Brain microvascular endothelial cell (primary cell): Measurements from ENCODE around the gene BMPER.

Source experiments
- DNase-seq: peaks from one replicate; pipeline ENCODE4 v3.0.0-alpha.2; 2020
- H3K27ac ChIP-seq: fragments of 250-450 bp; sonication (Bioruptor Pico); 2 replicates; pipeline ENCODE4 v1.5.1; 2020; ENCODE audit warnings: mild to moderate bottlenecking, moderate library complexity
- H3K27me3 ChIP-seq: fragments of 250-450 bp; sonication (Bioruptor Pico); replicated peaks from 2 replicates; pipeline ENCODE4 v1.5.1; 2020; ENCODE audit warnings: mild to moderate bottlenecking
- H3K36me3 ChIP-seq: fragments of 250-450 bp; sonication (Bioruptor Pico); replicated peaks from 2 replicates; pipeline ENCODE4 v1.5.1; 2020; ENCODE audit warnings: mild to moderate bottlenecking
- H3K4me3 ChIP-seq: 2 replicates; pipeline ENCODE4 v1.5.1; 2011; ENCODE audit warnings: low read depth, mild to moderate bottlenecking, control low read depth, low read length, moderate library complexity
- in situ Hi-C: cut with HindIII; loops from 2 replicates; pipeline ENCODE4 v1.10.0; 2017; ENCODE audit warnings: low sequenced_read_pairs, low pct_ligation_motif_present
- TF ChIP-seq, protein P1 (sequence below): IDR thresholded peaks from 2 replicates; pipeline ENCODE4 v1.5.1; 2011; ENCODE audit warnings: low read depth, mild to moderate bottlenecking, moderate library complexity, low read length, control low read depth, inconsistent platforms; ENCODE audit errors: missing control alignments

BMPER gene

DNA sequence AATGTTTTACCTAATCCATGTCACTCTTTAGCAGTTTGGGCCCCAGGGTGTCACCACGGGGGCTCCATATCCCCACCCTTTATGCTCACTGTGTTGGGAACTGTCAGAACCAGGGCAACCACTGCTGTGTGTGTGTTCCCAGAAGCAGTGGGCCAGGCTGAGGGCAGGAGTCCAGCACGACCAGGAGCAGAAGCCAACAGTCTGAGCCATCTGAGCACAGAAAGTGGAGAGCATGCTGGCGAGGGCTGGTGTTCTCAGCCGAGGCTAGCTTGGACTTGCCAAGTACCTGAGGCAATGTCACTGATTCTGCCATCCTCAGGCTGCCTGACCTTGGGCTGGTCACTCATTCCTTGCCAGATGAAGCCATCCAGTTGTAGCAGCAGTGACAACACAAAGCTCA lies 285.0 kb downstream of the BMPER start:
- DNase-seq: no peak
- TF ChIP-seq, protein P1, sequence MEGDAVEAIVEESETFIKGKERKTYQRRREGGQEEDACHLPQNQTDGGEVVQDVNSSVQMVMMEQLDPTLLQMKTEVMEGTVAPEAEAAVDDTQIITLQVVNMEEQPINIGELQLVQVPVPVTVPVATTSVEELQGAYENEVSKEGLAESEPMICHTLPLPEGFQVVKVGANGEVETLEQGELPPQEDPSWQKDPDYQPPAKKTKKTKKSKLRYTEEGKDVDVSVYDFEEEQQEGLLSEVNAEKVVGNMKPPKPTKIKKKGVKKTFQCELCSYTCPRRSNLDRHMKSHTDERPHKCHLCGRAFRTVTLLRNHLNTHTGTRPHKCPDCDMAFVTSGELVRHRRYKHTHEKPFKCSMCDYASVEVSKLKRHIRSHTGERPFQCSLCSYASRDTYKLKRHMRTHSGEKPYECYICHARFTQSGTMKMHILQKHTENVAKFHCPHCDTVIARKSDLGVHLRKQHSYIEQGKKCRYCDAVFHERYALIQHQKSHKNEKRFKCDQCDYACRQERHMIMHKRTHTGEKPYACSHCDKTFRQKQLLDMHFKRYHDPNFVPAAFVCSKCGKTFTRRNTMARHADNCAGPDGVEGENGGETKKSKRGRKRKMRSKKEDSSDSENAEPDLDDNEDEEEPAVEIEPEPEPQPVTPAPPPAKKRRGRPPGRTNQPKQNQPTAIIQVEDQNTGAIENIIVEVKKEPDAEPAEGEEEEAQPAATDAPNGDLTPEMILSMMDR: no peak
- Histone ChIP-seq H3K4me3 (no peak overlapping the region), H3K27ac (no peak overlapping the region), H3K36me3 (no peaks in the 10 kb centered on the region), H3K27me3 (no peaks in the 10 kb centered on the region)
- in situ Hi-C loops: no loop called here

DNA sequence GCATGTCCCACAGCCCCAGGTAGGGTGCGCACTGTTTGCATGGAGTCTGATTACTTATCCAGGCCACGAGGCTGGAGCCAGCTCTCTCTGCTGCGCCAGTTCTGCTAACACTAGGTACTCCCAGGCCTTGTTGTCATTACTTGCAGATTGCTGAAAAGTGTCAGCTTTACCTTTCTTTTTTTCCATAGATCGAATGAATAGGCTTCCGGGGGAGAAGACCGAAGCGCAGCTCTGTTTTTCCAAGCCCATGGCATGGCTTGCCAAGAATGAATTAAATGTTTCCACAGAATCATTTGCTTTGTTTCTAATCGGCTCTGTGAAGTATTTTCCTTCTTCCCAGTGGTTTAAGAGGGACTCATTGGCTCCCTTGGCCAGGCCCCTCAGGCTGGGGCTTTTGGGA lies 285.8 kb downstream of the BMPER start:
- DNase-seq: no peak
- H3K27me3 ChIP-seq: no peaks in the 10 kb centered on the region
- H3K36me3 ChIP-seq: no peaks in the 10 kb centered on the region
- no peak overlapping the region for H3K27ac ChIP-seq
- TF ChIP-seq, protein P1: no peak
- no peak overlapping the region for H3K4me3 ChIP-seq
- in situ Hi-C loops: no loop called here

DNA sequence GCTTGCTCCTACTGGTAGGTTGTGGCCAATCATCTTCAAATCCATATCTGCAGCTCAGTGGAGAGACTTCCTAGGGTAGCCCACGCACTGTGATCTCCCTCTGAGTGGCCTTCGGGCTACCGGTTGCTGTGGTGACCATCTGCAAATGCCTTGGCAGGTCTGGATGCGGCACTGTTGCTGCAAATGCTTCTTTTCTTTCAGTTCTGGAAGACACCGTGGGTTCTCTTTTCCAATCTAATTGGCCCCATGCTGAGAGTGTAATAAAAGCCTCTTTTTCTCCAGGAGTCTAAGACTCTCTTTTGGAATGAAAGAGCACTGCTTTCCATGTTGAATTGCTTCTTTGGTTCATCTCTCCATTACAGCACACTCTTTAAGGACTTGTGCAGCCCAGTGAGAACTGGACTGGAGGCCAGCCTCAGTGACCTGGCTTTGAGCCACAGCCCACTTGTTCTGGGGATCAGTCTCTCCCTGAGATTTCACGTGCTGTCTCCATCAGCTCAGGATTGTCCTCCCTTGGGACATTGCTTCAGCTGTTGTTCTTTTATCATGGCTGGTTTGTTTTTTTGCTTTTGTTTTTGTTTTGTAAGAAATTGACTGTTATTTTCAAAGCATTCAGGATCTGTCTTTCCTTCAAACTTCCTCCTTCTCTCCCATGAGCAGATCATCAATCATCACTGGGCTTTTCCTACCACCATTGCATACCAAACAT lies 286.6 kb downstream of the BMPER start:
- no peak overlapping the region for H3K27ac ChIP-seq
- H3K36me3 ChIP-seq: no peaks in the 10 kb centered on the region
- TF ChIP-seq, protein P1: no peak
- no peak for DNase-seq
- in situ Hi-C loops: no loop called here
- no peak overlapping the region for H3K4me3 ChIP-seq
- no peaks in the 10 kb centered on the region for H3K27me3 ChIP-seq

DNA sequence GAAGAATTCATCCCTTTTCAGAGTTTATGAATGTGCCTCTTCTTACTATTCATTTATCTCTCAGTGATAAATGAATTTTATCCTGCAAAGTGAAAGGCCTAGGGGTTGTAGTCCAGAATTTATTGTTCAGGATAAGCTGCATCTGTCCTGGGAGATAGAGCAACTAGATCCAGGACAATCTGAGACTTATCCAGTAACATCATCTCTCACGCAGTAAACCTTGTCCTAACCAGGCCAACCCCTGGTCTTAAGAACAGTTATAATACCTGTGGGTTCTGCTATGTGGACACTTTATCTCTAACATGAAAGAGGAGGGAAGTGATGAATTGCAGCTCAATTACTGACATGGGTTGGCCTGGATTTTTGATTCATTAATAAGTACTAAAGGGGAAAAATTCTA lies 287.6 kb downstream of the BMPER start:
- TF ChIP-seq, protein P1: no peak
- Histone ChIP-seq H3K36me3 (no peaks in the 10 kb centered on the region), H3K27me3 (no peaks in the 10 kb centered on the region), H3K4me3 (no peak overlapping the region), H3K27ac (no peak overlapping the region)
- in situ Hi-C loops: no loop called here
- DNase-seq: no peak

DNA sequence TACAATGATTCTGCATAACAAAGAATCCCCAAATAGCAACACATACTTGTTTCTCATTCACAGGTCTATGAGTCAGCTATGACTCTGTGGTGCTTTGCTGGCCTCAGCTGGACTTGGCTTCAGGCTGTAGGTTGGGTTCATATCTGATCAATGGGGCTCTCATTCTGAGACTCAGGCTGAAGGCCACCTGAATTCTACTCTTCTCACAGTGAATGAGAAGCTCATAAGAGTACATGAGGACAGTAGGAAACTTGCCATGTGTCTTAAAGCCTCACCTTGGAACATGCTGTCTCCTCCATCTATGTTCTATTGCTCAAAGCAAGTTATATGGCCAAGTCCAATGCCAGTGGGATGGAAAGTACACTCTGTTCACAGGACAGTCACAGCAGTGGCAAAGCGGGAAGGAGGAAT lies 292.9 kb downstream of the BMPER start:
- H3K27me3 ChIP-seq: no peaks in the 10 kb centered on the region
- no peak for DNase-seq
- TF ChIP-seq, protein P1: no peak
- in situ Hi-C loops: no loop called here
- H3K27ac ChIP-seq: no peak overlapping the region
- no peaks in the 10 kb centered on the region for H3K36me3 ChIP-seq
- H3K4me3 ChIP-seq: no peak overlapping the region
